Tibial nerve (tissue), 4 donors: ENCODE data around the gene RNASEH2A. TPM values are rescaled to one million over a fixed set of nuclear protein-coding genes. Genes with fewer than 3 reads are reported as not detected.

Experiments used
- DNase-seq, 2 donors: peaks; one replicate each; pipeline ENCODE4 v3.0.0-alpha.2; 2019; ENCODE audit warnings: low spot score in 2 of 2
- H3K27ac ChIP-seq, 4 donors: fragments of 200-600 bp; sonication (generic) in 3 of 4; one replicate each; pipeline ENCODE4 v1.5.1; 2017 to 2019; ENCODE audit warnings: mild to moderate bottlenecking in 1 of 4
- H3K27me3 ChIP-seq, 2 donors: fragments of 200-600 bp; sonication (generic) in 1 of 2; one replicate each; pipeline versions ENCODE4 v1.5.1 to v1.6.0; 2017 to 2019
- H3K36me3 ChIP-seq, 3 donors: fragments of 200-600 bp; sonication (generic); one replicate each; pipeline ENCODE4 v1.5.1; 2018 to 2019
- H3K4me1 ChIP-seq, 4 donors: fragments of 200-600 bp; sonication (generic) in 3 of 4; one replicate each; pipeline ENCODE4 v1.5.1; 2017 to 2019
- H3K4me3 ChIP-seq, 4 donors: fragments of 200-600 bp; sonication (generic) in 3 of 4; one replicate each; pipeline ENCODE4 v1.5.1; 2017 to 2019; ENCODE audit warnings: mild to moderate bottlenecking in 1 of 4, moderate library complexity in 1 of 4
- H3K9me3 ChIP-seq, 4 donors: fragments of 200-600 bp; sonication (generic) in 3 of 4; one replicate each; pipeline ENCODE4 v1.5.1; 2017 to 2019
- CTCF ChIP-seq, 5 experiments: fragments of 200-600 bp in 3 of 5; fragments of 450-650 bp in 2 of 5; sonication (generic) in 3 of 5; IDR thresholded peaks; one replicate each; pipeline ENCODE4 v1.5.1; 2016 to 2019; ENCODE audit warnings: antibody characterized with exemption in 5 of 5, mild to moderate bottlenecking in 3 of 5, moderate library complexity in 2 of 5
- EP300 ChIP-seq, 2 donors: sonication (generic); formaldehyde crosslinking; IDR thresholded peaks; one replicate each; pipeline ENCODE4 v1.6.1; 2017; ENCODE audit warnings: antibody characterized with exemption in 2 of 2, mild to moderate bottlenecking in 1 of 2
- POLR2A ChIP-seq, 2 donors: fragments of 450-650 bp; IDR thresholded peaks; one replicate each; pipeline ENCODE4 v1.6.1; 2017; ENCODE audit warnings: antibody characterized with exemption in 2 of 2, mild to moderate bottlenecking in 2 of 2, moderate library complexity in 2 of 2
- WGBS, 2 donors: methylation state at CpG; one replicate each; pipeline ENCODE4 v1.1.5; 2018; 5-methylcytosine and 5-hydroxymethylcytosine counted together
- total RNA-seq, 4 donors: library from RNA; depleted of rRNA; stranded (reverse); fragments of >200 nt; gene quantifications; one replicate each; pipeline ENCODE4 v1.1.0, GENCODE V29; 2016

Gene RNASEH2A
- total RNA-seq, 4 donors from 2014 or later, result 5.4 to 8.6 (median 6.7) TPM

GRCh38 chr19:12788042-12788681 lies 18.2 kb upstream of the RNASEH2A start:
- WGBS, 2 donors, result 28 to 32% methylated on average over 4 of the region's 4 CpGs
- TF ChIP-seq EP300 (IDR thresholded peaks at IDR 0.05), result no peak
- no peak for TF ChIP-seq POLR2A (IDR thresholded peaks at IDR 0.05)
- TF ChIP-seq CTCF (IDR thresholded peaks at IDR 0.05), result no peak
- Histone ChIP-seq H3K4me1 (peaks cover 0 to 69% (median 58%) of the 10 kb centered on the region in 4 donors), H3K4me3 (peak overlapping the region; percentile 57 to 81 (median 69)), H3K27ac (peak overlapping the region; percentile 99 to 100 (median 99)), H3K9me3 (no peaks in the 10 kb centered on the region), H3K27me3 (no peaks in the 10 kb centered on the region), H3K36me3 (no peaks in the 10 kb centered on the region)
- DNase-seq, result no peak

GRCh38 chr19:12788682-12789097 lies 17.7 kb upstream of the RNASEH2A start:
- peaks cover 0 to 65% (median 53%) of the 10 kb centered on the region in 4 donors for H3K4me1 ChIP-seq
- 0 to 1% methylated on average over 11 to 12 of the region's 12 CpGs for WGBS, 2 donors
- H3K27me3 ChIP-seq, result no peaks in the 10 kb centered on the region
- H3K9me3 ChIP-seq, result no peaks in the 10 kb centered on the region
- DNase-seq, result peak in 1 of 2 donors; percentile 79
- TF ChIP-seq EP300 (IDR thresholded peaks at IDR 0.05) (peak in 1 of 2 donors; percentile 74), POLR2A (IDR thresholded peaks at IDR 0.05) (peak in 1 of 2 donors; percentile 13), CTCF (IDR thresholded peaks at IDR 0.05) (no peak)
- H3K27ac ChIP-seq, result peak overlapping the region; percentile 99 to 100 (median 99)
- H3K36me3 ChIP-seq, result no peaks in the 10 kb centered on the region
- peak overlapping the region; percentile 57 to 81 (median 69) for H3K4me3 ChIP-seq

- Histone ChIP-seq H3K27me3 (no peaks in the 10 kb centered on the region), H3K27ac (peak overlapping the region; percentile 99 to 100 (median 99)), H3K36me3 (no peaks in the 10 kb centered on the region), H3K4me3 (peak overlapping the region; percentile 61 to 98 (median 79)), H3K9me3 (no peaks in the 10 kb centered on the region), H3K4me1 (peaks cover 0 to 65% (median 52%) of the 10 kb centered on the region in 4 donors)
- no peak for DNase-seq
- WGBS, 2 donors, result 1 to 2% methylated on average over 9 to 26 of the region's 46 CpGs
- TF ChIP-seq POLR2A (IDR thresholded peaks at IDR 0.05) (no peak), EP300 (IDR thresholded peaks at IDR 0.05) (no peak), CTCF (IDR thresholded peaks at IDR 0.05) (no peak)
These were observed 17.1 kb upstream of the RNASEH2A start for GRCh38 chr19:12789098-12789903.

GRCh38 chr19:12789904-12790619 lies 16.3 kb upstream of the RNASEH2A start:
- TF ChIP-seq CTCF (IDR thresholded peaks at IDR 0.05), result peak in 2 of 5 experiments; percentile 31 to 50
- peak; percentile 84 to 99 for TF ChIP-seq EP300 (IDR thresholded peaks at IDR 0.05)
- peak; percentile 94 for TF ChIP-seq POLR2A (IDR thresholded peaks at IDR 0.05)
- Histone ChIP-seq H3K27me3 (no peaks in the 10 kb centered on the region), H3K36me3 (no peaks in the 10 kb centered on the region), H3K4me3 (peak overlapping the region; percentile 61 to 98 (median 79)), H3K4me1 (peaks cover 0 to 65% (median 50%) of the 10 kb centered on the region in 4 donors), H3K9me3 (no peaks in the 10 kb centered on the region), H3K27ac (peak overlapping the region; percentile 99 to 100 (median 99))
- 1 to 3% methylated on average over 17 to 30 of the region's 56 CpGs for WGBS, 2 donors
- DNase-seq, result peak; percentile 90 to 93
